ENCODE data around the gene RUFY4.

Gene RUFY4

DNA sequence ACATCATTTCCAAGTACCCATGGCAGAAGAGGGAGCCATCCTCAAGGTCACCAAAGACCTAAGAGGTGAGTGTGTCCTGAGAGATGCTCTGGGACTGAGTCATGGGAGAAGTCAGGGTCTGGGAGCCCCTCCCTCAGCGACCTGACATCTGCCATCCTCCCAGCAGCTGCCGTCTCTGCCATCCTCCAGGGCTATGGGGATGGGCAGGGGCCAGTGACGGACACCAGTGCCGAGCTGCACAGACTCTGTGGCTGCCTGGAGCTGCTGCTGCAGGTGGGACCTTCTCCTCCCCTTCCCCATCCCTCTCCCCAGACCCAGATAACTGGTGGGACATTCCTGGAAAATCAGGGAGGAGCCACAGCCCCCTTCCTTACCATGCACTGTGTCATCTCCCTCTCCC lies 1.5 kb downstream of the RUFY4 start:
- Histone ChIP-seq H3K4me1 (ENCODE audit: control insufficient read depth, low read depth, low read length) (peaks cover 3% of the 10 kb centered on the region), H3K27me3 (ENCODE audit: control insufficient read depth, insufficient read depth, low read length) (no peaks in the 10 kb centered on the region), H3K4me3 (ENCODE audit: low read length) (no peak overlapping the region), H3K9ac (ENCODE audit: low read length) (no peak overlapping the region), H3K27ac (ENCODE audit: low read length) (no peak overlapping the region), H3K9me3 (ENCODE audit: control insufficient read depth, low read depth, low read length) (no peaks in the 10 kb centered on the region), H3K36me3 (ENCODE audit: control insufficient read depth, low read depth, low read length) (no peaks in the 10 kb centered on the region)

DNA sequence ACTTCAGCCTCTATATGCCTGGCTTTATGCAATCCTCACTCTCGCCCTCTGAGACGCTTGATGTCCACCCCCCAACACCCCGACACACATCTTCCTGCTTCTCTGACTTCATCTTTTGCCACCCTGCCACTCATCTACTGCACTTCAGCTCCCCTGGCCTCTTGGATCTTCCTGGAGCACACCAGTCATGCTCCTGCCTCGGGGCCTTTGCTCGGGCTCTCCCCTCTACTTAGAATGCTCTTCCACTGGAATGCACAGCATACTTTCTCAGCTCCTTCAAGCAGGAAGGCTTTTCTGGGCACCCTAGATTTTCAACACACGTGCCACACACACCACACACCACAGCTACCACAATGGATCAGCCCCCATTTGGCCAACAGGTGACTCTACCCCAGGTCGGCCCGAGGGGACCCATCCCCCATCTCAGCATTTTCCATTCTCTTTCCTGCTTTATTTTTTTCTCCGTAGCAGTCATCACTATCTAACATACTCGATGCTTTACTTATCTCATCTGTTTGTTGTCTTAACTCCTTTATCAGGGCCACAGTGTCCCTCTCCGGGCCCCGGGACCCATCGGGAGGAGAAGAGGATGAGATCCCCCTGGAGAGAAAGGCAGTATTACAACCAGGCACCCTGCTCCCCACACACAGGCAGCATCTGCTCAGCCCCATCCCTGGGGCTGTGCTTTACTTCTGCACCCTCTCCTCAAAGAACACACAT lies 2.3 kb downstream of the RUFY4 start:
- H3K27me3 ChIP-seq (ENCODE audit: control insufficient read depth, insufficient read depth, low read length), result no peaks in the 10 kb centered on the region
- no peaks in the 10 kb centered on the region for H3K9me3 ChIP-seq (ENCODE audit: control insufficient read depth, low read depth, low read length)
- no peaks in the 10 kb centered on the region for H3K36me3 ChIP-seq (ENCODE audit: control insufficient read depth, low read depth, low read length)
- no peak overlapping the region for H3K27ac ChIP-seq (ENCODE audit: low read length)
- peaks cover 3% of the 10 kb centered on the region for H3K4me1 ChIP-seq (ENCODE audit: control insufficient read depth, low read depth, low read length)
- no peak overlapping the region for H3K9ac ChIP-seq (ENCODE audit: low read length)
- no peak overlapping the region for H3K4me3 ChIP-seq (ENCODE audit: low read length)

DNA sequence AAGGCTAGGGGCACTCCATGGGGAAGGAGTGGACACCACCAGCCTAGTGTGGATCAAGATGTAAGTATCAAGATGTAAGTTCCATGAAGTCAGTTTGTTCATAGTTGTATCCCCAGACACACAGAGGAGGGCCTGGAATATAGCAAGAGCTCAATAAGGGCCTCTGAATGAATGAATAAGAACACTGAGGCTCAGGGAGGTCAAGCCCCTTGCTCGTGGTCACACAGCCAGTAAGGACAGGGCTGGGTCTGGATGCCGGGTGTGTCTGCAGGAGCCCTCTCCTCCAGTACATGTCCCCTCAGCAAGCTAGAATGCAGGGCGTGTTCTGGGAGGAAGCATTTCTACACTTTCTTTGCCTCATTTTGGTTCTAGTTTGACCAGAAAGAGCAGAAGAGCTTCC lies 2.9 kb downstream of the RUFY4 start:
- H3K4me1 ChIP-seq (ENCODE audit: control insufficient read depth, low read depth, low read length), result peaks cover 3% of the 10 kb centered on the region
- no peak overlapping the region for H3K4me3 ChIP-seq (ENCODE audit: low read length)
- H3K9ac ChIP-seq (ENCODE audit: low read length), result no peak overlapping the region
- no peak overlapping the region for H3K27ac ChIP-seq (ENCODE audit: low read length)
- no peaks in the 10 kb centered on the region for H3K27me3 ChIP-seq (ENCODE audit: control insufficient read depth, insufficient read depth, low read length)
- no peaks in the 10 kb centered on the region for H3K9me3 ChIP-seq (ENCODE audit: control insufficient read depth, low read depth, low read length)
- H3K36me3 ChIP-seq (ENCODE audit: control insufficient read depth, low read depth, low read length), result no peaks in the 10 kb centered on the region

DNA sequence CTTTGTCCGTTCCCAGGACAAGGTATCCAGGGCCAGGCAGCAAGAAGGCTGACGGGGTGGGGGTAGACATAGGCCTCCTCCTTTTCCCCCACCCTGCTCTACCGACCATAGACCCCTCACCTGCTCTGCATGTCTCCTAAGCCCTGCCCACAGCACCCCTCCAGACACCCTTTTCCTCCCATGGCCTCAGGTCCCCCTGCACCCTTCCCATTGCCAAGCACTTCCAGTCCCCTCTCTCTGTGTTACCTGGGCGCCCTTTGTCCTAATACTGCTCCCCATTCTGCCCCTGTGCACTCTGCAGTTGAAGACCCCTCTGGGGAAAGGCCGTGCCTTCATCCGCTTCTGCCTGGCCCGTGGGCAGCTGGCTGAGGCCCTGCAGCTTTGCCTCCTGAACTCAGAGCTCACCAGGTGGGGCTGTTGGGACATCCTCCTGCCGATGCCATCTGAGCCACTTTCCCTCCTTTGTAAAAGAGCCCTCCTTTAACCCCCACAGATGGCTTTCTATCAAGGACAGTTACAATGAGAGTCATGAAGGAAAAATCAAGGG lies 3.5 kb downstream of the RUFY4 start:
- Histone ChIP-seq H3K4me3 (ENCODE audit: low read length) (no peak overlapping the region), H3K27ac (ENCODE audit: low read length) (no peak overlapping the region), H3K4me1 (ENCODE audit: control insufficient read depth, low read depth, low read length) (peaks cover 3% of the 10 kb centered on the region), H3K36me3 (ENCODE audit: control insufficient read depth, low read depth, low read length) (no peaks in the 10 kb centered on the region), H3K9me3 (ENCODE audit: control insufficient read depth, low read depth, low read length) (no peaks in the 10 kb centered on the region), H3K27me3 (ENCODE audit: control insufficient read depth, insufficient read depth, low read length) (no peaks in the 10 kb centered on the region), H3K9ac (ENCODE audit: low read length) (no peak overlapping the region)

DNA sequence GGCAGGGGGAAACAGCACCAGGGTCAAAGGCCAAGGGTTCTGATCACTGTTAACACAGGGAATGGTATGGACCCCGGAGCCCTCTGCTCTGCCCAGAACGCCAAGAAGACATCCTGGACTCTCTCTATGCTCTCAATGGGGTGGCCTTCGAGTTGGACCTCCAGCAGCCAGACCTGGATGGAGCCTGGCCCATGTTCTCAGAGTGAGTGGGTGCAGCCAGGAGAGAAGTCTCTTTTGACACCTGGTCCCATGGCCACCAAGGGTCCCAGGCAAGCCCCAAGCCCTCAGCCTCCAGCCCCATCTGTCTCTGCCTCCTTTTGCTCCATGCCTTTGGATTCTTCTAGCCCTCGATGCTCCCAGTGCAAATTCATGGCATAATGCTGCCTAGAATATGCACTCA lies 4.1 kb downstream of the RUFY4 start:
- H3K27me3 ChIP-seq (ENCODE audit: control insufficient read depth, insufficient read depth, low read length), result no peaks in the 10 kb centered on the region
- H3K4me1 ChIP-seq (ENCODE audit: control insufficient read depth, low read depth, low read length), result peaks cover 3% of the 10 kb centered on the region
- H3K27ac ChIP-seq (ENCODE audit: low read length), result no peak overlapping the region
- H3K9ac ChIP-seq (ENCODE audit: low read length), result no peak overlapping the region
- no peaks in the 10 kb centered on the region for H3K9me3 ChIP-seq (ENCODE audit: control insufficient read depth, low read depth, low read length)
- no peak overlapping the region for H3K4me3 ChIP-seq (ENCODE audit: low read length)
- H3K36me3 ChIP-seq (ENCODE audit: control insufficient read depth, low read depth, low read length), result no peaks in the 10 kb centered on the region

DNA sequence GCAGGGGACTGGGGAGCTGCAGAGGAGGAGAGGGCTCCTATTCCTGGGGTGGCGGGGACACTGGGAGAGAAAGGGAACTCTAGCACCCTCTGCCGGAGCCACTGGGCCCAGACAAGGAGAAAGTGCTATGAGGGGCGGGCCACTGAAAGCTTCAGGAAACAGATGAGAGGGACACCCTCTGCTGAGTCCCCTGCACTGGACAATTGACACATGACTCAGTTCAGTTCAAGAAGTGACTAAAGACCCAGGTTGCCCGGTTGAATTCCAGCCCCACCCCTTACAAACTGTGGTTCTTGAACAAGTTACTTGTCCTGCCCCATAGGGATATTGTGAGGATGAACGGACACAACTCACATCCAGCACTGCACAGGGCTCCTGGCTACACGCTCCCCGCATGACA lies 5.0 kb downstream of the RUFY4 start:
- no peak overlapping the region for H3K4me3 ChIP-seq (ENCODE audit: low read length)
- H3K9me3 ChIP-seq (ENCODE audit: control insufficient read depth, low read depth, low read length), result no peaks in the 10 kb centered on the region
- no peak overlapping the region for H3K27ac ChIP-seq (ENCODE audit: low read length)
- H3K4me1 ChIP-seq (ENCODE audit: control insufficient read depth, low read depth, low read length), result no peaks in the 10 kb centered on the region
- no peaks in the 10 kb centered on the region for H3K36me3 ChIP-seq (ENCODE audit: control insufficient read depth, low read depth, low read length)
- H3K9ac ChIP-seq (ENCODE audit: low read length), result no peak overlapping the region
- no peaks in the 10 kb centered on the region for H3K27me3 ChIP-seq (ENCODE audit: control insufficient read depth, insufficient read depth, low read length)

DNA sequence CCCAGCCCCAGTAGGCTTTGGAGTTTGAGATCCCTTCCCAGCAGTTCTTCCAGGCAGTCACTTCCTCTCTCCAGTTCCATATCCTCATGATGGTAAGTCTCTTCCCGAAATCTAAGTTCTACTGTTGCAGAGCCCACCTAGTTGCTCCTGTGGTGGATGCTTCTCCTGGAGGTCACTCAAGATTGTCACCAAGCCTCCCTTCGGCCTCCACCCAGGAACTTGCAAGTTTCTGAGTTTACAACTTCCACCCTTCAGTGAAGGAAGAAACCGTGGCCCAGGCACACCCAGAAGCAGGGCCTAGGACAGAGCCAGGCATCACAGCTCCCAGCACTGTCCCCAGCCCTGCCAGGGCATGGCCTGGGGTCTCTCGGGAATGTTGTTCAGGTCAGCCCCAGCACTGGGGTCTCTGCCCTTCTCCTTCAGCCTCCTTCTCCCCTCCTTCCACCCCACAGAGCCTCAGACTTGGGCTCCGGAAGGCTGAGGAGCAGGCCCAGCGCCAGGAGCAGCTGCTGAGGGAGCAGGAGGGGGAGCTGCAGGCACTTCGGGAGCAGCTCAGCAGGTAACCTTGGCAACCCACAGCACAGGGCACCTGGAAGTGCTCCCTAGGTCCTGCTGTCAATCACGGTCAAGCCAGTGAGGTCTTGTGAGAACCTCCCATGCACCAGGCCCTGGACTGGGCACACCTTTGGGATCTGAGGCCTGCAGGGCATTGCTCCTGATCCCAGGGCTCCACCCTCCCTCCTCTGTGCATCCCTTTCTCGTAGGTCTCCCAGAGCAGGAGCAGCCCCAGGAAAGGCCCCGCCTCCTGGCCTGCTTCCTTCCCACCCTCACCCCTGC lies 7.1 kb downstream of the RUFY4 start:
- Histone ChIP-seq H3K36me3 (ENCODE audit: control insufficient read depth, low read depth, low read length) (no peaks in the 10 kb centered on the region), H3K27me3 (ENCODE audit: control insufficient read depth, insufficient read depth, low read length) (no peaks in the 10 kb centered on the region), H3K4me3 (ENCODE audit: low read length) (no peak overlapping the region), H3K4me1 (ENCODE audit: control insufficient read depth, low read depth, low read length) (no peaks in the 10 kb centered on the region), H3K9ac (ENCODE audit: low read length) (no peak overlapping the region), H3K27ac (ENCODE audit: low read length) (no peak overlapping the region), H3K9me3 (ENCODE audit: control insufficient read depth, low read depth, low read length) (no peaks in the 10 kb centered on the region)

DNA sequence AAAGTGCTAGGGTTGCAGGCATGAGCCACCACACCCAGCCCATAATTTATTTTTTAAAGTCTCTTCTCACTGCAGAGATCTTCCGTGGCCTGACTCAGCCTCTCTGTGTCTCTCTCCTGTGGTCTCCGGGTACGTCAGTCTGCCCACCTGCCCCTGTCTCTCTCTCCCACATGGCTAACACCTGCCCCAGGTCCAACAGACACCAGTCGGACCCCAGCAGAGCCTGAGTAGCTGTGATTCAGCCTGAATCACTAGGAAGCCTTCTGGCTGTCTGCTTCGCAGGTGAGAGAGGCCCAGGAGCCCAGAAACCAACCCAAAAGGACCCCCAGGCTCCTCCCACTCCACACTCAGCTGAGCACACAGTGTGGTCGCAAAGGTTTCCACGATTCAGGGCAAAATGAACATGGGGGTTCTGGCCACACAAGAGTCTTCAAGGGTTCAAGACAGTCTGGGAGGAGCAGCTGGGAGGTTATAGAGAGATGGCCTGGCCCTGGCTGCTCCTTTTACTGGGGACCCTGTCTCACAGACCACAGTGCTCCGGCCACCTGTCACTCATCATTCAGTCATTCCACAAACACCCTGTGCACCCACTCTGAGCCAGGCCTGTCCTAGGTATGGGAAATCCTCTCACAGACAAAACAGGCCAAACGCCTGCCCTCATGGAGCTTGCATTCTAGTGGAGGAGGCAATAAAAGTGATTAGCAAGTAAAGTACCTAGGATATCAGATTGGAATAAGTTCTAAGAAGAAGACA lies 8.6 kb downstream of the RUFY4 start:
- H3K27me3 ChIP-seq (ENCODE audit: control insufficient read depth, insufficient read depth, low read length), result no peaks in the 10 kb centered on the region
- no peak overlapping the region for H3K4me3 ChIP-seq (ENCODE audit: low read length)
- H3K9ac ChIP-seq (ENCODE audit: low read length), result no peak overlapping the region
- H3K36me3 ChIP-seq (ENCODE audit: control insufficient read depth, low read depth, low read length), result no peaks in the 10 kb centered on the region
- no peak overlapping the region for H3K27ac ChIP-seq (ENCODE audit: low read length)
- H3K9me3 ChIP-seq (ENCODE audit: control insufficient read depth, low read depth, low read length), result no peaks in the 10 kb centered on the region
- H3K4me1 ChIP-seq (ENCODE audit: control insufficient read depth, low read depth, low read length), result no peaks in the 10 kb centered on the region

DNA sequence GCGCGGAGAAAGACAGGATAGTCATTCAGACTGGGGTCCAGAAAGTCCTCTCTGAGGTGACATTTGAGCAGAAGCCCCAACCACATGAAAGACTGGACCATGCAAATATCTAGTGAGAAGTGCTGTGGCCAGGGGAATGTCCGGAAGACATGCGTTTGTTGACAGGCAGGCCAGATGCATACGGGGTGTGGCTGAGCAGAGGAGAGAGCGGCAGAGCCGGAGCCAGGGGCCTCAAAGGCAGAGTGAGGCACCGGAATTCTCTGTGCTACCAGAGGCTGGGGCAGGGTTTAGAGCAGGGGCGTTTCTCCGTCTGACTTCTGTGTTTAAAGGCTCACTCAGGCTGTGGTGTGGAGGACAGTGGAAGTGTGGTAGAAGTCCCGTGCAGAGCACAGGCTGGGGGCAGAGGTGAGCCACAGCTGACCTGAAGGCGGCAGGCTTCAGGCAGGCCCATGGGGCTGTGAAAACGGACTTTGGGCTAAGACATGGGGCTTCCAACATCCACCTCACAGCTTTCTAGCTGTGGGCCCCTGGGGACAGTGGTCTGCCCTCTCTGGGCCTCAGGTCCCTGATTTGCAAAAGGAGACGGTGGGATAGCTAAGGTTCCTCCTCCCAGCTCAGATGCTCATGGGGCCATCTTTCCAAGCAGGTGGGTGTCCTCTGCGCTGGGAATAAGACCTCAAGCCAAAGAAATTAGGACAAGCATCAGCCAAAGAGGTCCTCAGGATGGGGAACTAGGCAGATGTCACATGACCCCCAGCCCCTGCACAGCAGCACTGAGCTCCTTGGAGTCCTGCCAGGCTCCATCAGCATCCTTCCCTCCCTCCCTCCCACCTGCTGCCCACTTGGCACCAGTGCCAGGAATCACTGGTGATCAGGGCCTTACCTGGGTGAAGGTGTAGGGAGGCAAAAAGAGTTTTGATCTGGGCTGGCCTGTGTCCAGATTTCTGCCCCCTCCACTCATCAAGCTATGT lies 11.2 kb downstream of the RUFY4 start:
- no peaks in the 10 kb centered on the region for H3K27me3 ChIP-seq (ENCODE audit: control insufficient read depth, insufficient read depth, low read length)
- no peak overlapping the region for H3K9ac ChIP-seq (ENCODE audit: low read length)
- H3K27ac ChIP-seq (ENCODE audit: low read length), result no peak overlapping the region
- H3K9me3 ChIP-seq (ENCODE audit: control insufficient read depth, low read depth, low read length), result no peaks in the 10 kb centered on the region
- H3K36me3 ChIP-seq (ENCODE audit: control insufficient read depth, low read depth, low read length), result no peaks in the 10 kb centered on the region
- H3K4me1 ChIP-seq (ENCODE audit: control insufficient read depth, low read depth, low read length), result no peaks in the 10 kb centered on the region
- H3K4me3 ChIP-seq (ENCODE audit: low read length), result no peak overlapping the region

DNA sequence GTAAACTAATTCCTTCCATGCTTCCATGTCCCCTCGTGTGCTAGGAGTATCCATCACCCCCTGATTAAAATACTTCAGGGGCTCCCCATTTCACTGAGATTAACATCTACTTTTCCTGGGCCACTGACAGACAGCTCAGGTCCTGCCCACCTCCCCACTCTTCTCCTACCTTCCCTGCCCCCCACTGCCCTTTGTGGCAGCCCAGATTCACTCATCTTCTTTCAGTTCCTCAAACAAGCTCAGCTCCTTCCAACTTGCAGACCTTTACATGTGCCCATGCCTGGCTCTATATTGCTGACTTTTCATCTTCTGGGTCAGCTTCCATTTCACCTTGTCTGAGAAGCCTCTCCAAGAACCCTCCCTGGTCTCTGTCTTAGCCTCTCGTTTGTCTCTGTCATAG lies 12.0 kb downstream of the RUFY4 start:
- Histone ChIP-seq H3K4me3 (ENCODE audit: low read length) (no peak overlapping the region), H3K36me3 (ENCODE audit: control insufficient read depth, low read depth, low read length) (no peaks in the 10 kb centered on the region), H3K27me3 (ENCODE audit: control insufficient read depth, insufficient read depth, low read length) (no peaks in the 10 kb centered on the region), H3K9me3 (ENCODE audit: control insufficient read depth, low read depth, low read length) (no peaks in the 10 kb centered on the region), H3K27ac (ENCODE audit: low read length) (no peak overlapping the region), H3K4me1 (ENCODE audit: control insufficient read depth, low read depth, low read length) (no peaks in the 10 kb centered on the region), H3K9ac (ENCODE audit: low read length) (no peak overlapping the region)

All from iPS-18a (cell line).